ENCODE measurements around the gene GABPB1.

Gene GABPB1

DNA sequence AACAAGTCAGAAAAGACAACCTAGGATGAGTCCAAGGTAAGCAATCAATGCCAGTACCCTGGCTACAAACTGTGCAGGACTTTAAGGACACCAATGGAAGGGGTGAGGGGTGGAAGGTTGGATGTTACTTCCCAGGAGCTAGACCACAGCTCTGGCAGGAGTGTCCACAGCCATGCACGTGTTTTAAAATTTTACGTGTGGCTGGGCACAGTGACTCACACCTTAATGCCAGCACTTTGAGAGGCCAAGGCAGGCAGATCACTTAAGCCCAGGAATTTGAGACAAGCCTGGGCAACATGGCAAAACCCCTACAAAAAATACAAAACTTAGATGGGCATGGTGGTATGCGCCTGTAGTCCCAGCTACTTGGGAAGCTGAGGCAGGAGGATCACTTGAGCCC, 74.7 kb downstream of the GABPB1 start:
- H3K9ac ChIP-seq (ENCODE audit: low read depth, low read length, poor library complexity, severe bottlenecking), result no peak overlapping the region

DNA sequence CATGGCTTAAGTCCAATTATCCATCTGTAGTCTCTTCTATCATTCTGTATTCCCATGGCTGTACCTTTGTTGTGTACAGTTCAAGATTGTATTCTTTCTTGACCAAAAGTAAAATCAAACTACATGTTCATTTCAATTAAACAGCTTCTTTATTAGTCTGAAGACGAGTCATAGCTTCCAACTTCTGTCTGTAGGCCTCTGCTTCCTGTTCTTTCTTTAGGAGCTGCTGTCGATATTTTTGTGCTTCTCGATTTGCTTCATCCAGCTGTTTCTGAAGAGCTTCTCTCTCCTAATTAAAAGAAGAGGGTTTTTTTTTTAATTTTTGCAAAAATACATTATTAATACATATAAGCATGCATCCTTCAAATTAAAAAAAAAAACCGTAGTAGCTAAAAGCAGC, 76.5 kb downstream of the GABPB1 start:
- Histone ChIP-seq H3K4me1 (ENCODE audit: insufficient read depth, low read length, poor library complexity, severe bottlenecking) (peaks cover 9% of the 10 kb centered on the region), H3K27me3 (ENCODE audit: insufficient read depth, low read length, poor library complexity, severe bottlenecking) (no peaks in the 10 kb centered on the region), H3K4me2 (ENCODE audit: low read depth, low read length, poor library complexity, severe bottlenecking) (no peak overlapping the region), H2AFZ (ENCODE audit: low read length) (no peak overlapping the region), H3K9me2 (replicated peaks; ENCODE audit: low read depth, low read length) (no peaks in the 10 kb centered on the region), H4K20me1 (ENCODE audit: insufficient read depth, low read length, poor library complexity, severe bottlenecking) (no peaks in the 10 kb centered on the region), H3K9ac (ENCODE audit: low read depth, low read length, poor library complexity, severe bottlenecking) (no peak overlapping the region), H3F3A (ENCODE audit: low read depth) (no peaks in the 10 kb centered on the region), H3K9me3 (ENCODE audit: insufficient read depth, low read depth, low read length) (no peaks in the 10 kb centered on the region), H3K36me3 (ENCODE audit: insufficient read depth, low read length) (peaks cover under 1% of the 10 kb centered on the region; the same call in 1 of the 2 replicates), H3K79me2 (ENCODE audit: insufficient read depth, low read length) (no peaks in the 10 kb centered on the region), H3K4me3 (ENCODE audit: low read length, poor library complexity, severe bottlenecking) (no peak overlapping the region)
- TF ChIP-seq EZH2phosphoT487 (IDR thresholded peaks at IDR 0.05; ENCODE audit: borderline replicate concordance), result no peak
- TF ChIP-seq, protein P1, sequence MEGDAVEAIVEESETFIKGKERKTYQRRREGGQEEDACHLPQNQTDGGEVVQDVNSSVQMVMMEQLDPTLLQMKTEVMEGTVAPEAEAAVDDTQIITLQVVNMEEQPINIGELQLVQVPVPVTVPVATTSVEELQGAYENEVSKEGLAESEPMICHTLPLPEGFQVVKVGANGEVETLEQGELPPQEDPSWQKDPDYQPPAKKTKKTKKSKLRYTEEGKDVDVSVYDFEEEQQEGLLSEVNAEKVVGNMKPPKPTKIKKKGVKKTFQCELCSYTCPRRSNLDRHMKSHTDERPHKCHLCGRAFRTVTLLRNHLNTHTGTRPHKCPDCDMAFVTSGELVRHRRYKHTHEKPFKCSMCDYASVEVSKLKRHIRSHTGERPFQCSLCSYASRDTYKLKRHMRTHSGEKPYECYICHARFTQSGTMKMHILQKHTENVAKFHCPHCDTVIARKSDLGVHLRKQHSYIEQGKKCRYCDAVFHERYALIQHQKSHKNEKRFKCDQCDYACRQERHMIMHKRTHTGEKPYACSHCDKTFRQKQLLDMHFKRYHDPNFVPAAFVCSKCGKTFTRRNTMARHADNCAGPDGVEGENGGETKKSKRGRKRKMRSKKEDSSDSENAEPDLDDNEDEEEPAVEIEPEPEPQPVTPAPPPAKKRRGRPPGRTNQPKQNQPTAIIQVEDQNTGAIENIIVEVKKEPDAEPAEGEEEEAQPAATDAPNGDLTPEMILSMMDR (conservative IDR thresholded peaks at IDR 0.05; ENCODE audit: low read length), result no peak

More for the DNA sequence above, 74.7 kb downstream of the GABPB1 start:
- TF ChIP-seq, protein P1 (conservative IDR thresholded peaks at IDR 0.05; ENCODE audit: low read length), result no peak
- TF ChIP-seq EZH2phosphoT487 (IDR thresholded peaks at IDR 0.05; ENCODE audit: borderline replicate concordance), result no peak
- Histone ChIP-seq H3K79me2 (ENCODE audit: insufficient read depth, low read length) (no peaks in the 10 kb centered on the region), H3K9me3 (ENCODE audit: insufficient read depth, low read depth, low read length) (no peaks in the 10 kb centered on the region), H3K27me3 (ENCODE audit: insufficient read depth, low read length, poor library complexity, severe bottlenecking) (no peaks in the 10 kb centered on the region), H3K36me3 (ENCODE audit: insufficient read depth, low read length) (peaks cover 17% of the 10 kb centered on the region), H3K4me3 (ENCODE audit: low read length, poor library complexity, severe bottlenecking) (no peak overlapping the region), H3K9me2 (replicated peaks; ENCODE audit: low read depth, low read length) (no peaks in the 10 kb centered on the region), H3K4me1 (ENCODE audit: insufficient read depth, low read length, poor library complexity, severe bottlenecking) (peaks cover 9% of the 10 kb centered on the region), H2AFZ (ENCODE audit: low read length) (no peak overlapping the region), H4K20me1 (ENCODE audit: insufficient read depth, low read length, poor library complexity, severe bottlenecking) (no peaks in the 10 kb centered on the region), H3K4me2 (ENCODE audit: low read depth, low read length, poor library complexity, severe bottlenecking) (no peak overlapping the region), H3F3A (ENCODE audit: low read depth) (no peaks in the 10 kb centered on the region)

DNA sequence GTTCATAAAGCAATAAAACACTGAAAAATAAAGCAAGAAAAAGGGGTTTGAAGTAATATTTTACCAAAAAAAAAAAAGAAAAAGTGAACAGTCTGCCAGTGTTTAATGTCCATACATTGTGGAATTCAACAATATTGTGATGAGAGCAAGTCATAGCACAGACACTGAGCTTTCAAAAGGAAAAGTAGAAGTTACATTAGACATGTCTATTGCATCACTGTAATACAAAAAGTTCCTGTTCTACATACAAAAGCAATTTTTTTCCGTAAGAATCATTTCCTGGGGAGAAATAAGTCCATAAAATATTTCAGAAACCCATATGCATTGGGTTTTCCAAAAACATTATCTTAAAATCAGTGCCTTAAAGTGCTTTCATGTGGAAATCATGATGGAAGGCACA, 77.6 kb downstream of the GABPB1 start:
- Histone ChIP-seq H3F3A (ENCODE audit: low read depth) (no peaks in the 10 kb centered on the region), H3K27me3 (ENCODE audit: insufficient read depth, low read length, poor library complexity, severe bottlenecking) (no peaks in the 10 kb centered on the region), H3K79me2 (ENCODE audit: insufficient read depth, low read length) (no peaks in the 10 kb centered on the region), H3K9me3 (ENCODE audit: insufficient read depth, low read depth, low read length) (no peaks in the 10 kb centered on the region), H2AFZ (ENCODE audit: low read length) (no peak overlapping the region), H3K4me2 (ENCODE audit: low read depth, low read length, poor library complexity, severe bottlenecking) (no peak overlapping the region), H3K9ac (ENCODE audit: low read depth, low read length, poor library complexity, severe bottlenecking) (no peak overlapping the region), H3K4me1 (ENCODE audit: insufficient read depth, low read length, poor library complexity, severe bottlenecking) (peaks cover 9% of the 10 kb centered on the region), H3K4me3 (ENCODE audit: low read length, poor library complexity, severe bottlenecking) (no peak overlapping the region), H3K36me3 (ENCODE audit: insufficient read depth, low read length) (no peaks in the 10 kb centered on the region), H4K20me1 (ENCODE audit: insufficient read depth, low read length, poor library complexity, severe bottlenecking) (no peaks in the 10 kb centered on the region), H3K9me2 (replicated peaks; ENCODE audit: low read depth, low read length) (no peaks in the 10 kb centered on the region)
- TF ChIP-seq, protein P1 (conservative IDR thresholded peaks at IDR 0.05; ENCODE audit: low read length), result no peak
- no peak for TF ChIP-seq EZH2phosphoT487 (IDR thresholded peaks at IDR 0.05; ENCODE audit: borderline replicate concordance)

Measured in Loucy (cell line).